Measurements from ENCODE around the gene URI1.

URI1 gene

DNA sequence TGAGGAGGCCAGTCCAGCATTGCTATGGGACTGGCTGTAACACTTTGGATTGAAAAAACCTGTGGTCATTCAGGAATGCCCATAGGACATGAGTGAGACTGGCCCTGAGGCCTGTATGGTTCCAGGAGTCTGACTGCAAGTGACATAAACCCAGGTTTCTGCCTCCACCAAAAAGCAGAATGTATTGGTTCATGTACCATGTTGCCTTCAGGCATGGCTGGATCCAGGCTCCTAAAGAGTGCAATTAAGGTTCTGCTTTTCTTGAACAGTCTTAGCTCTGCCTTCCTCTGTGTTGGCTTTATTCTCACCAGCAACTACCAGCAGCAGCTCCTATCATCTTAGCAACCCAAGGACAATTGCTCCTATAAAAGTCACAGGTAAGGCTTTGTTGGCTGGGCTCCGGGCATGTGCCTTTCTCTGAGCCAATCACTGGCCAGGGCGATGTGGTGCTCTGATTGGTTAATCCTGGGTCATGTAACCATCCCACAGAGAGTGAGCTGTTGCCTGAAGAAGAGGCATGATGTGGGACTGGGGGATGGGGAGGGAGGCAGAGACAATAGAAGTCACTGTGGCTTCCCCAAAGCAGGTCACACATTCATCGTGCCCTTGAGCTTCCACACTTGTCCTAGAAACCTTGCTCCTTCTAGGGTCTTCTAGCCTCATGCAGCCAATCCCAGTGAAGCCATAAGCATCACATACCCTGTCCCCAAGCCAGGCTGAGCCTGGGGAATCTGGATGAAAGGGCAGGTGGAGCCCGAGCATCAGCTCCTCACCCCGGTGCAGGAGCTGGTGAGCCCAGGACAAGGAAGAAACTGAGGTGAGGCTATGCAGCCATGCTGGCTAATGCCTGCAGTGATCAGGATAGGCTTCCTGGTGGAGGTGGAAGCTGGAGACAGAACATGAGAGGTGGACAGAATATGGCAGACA lies 123.9 kb downstream of the URI1 start:
- no peak for DNase-seq (ENCODE audit: extremely low spot score)
- POLR2A ChIA-PET = no interaction called here
- no peak for TF ChIP-seq ARNT (IDR thresholded peaks at IDR 0.05)
- TF ChIP-seq HDGF (IDR thresholded peaks at IDR 0.05; ENCODE audit: borderline replicate concordance) = no peak
- TF ChIP-seq SUZ12 (IDR thresholded peaks at IDR 0.05) = no peak
- CTCF ChIA-PET = no interaction called here

All from HEK293T (cell line).